ENCODE data around the gene R3HDML. TPM values are rescaled to one million over a fixed set of nuclear protein-coding genes. Genes with fewer than 3 reads are reported as not detected.
"Not testable (repeated sequence)": the region's sequence is repeated elsewhere in the genome, so short reads cannot be mapped to it uniquely, and the experiment has no call there.

The R3HDML gene
- total RNA-seq, 2 donors from 2014 or later: not detected

- TF ChIP-seq CTCF (IDR thresholded peaks at IDR 0.05): no peak
- Histone ChIP-seq H3K4me1 (ENCODE audit: control insufficient read depth in 1 of 2, low read depth in 2 of 2) (no peaks in the 10 kb centered on the region), H3K27ac (no peak overlapping the region), H3K9me3 (no peaks in the 10 kb centered on the region), H3K27me3 (replicated peaks; ENCODE audit: insufficient read depth) (no peaks in the 10 kb centered on the region), H3K4me3 (no peak overlapping the region), H3K36me3 (no peaks in the 10 kb centered on the region)
- DNase-seq (ENCODE audit: low spot score) (no peak), ATAC-seq (ENCODE audit: insufficient number of reproducible peaks, low FRiP score, low read depth) (no peak)
These were observed 39.1 kb upstream of the R3HDML start for GRCh38 chr20:44297721-44298120.

GRCh38 chr20:44299011-44299535 lies 37.8 kb upstream of the R3HDML start:
- ATAC-seq (ENCODE audit: insufficient number of reproducible peaks, low FRiP score, low read depth); H3K4me3 ChIP-seq; H3K36me3 ChIP-seq; H3K27ac ChIP-seq; H3K4me1 ChIP-seq (ENCODE audit: control insufficient read depth in 1 of 2, low read depth in 2 of 2); H3K27me3 ChIP-seq (replicated peaks; ENCODE audit: insufficient read depth); H3K9me3 ChIP-seq; DNase-seq (ENCODE audit: low spot score): not testable (repeated sequence)

- H3K27me3 ChIP-seq (replicated peaks; ENCODE audit: insufficient read depth): no peaks in the 10 kb centered on the region
- no peaks in the 10 kb centered on the region for H3K36me3 ChIP-seq
- H3K9me3 ChIP-seq: no peaks in the 10 kb centered on the region
- TF ChIP-seq CTCF (IDR thresholded peaks at IDR 0.05): no peak
- no peak for DNase-seq (ENCODE audit: low spot score)
- H3K27ac ChIP-seq: no peak overlapping the region
- H3K4me1 ChIP-seq (ENCODE audit: control insufficient read depth in 1 of 2, low read depth in 2 of 2): no peaks in the 10 kb centered on the region
- no peak overlapping the region for H3K4me3 ChIP-seq
- no peak for ATAC-seq (ENCODE audit: insufficient number of reproducible peaks, low FRiP score, low read depth)
These were observed 35.6 kb upstream of the R3HDML start for GRCh38 chr20:44301285-44301684.

GRCh38 chr20:44302026-44302669 lies 34.7 kb upstream of the R3HDML start:
- H3K27ac ChIP-seq: no peak overlapping the region
- H3K4me1 ChIP-seq (ENCODE audit: control insufficient read depth in 1 of 2, low read depth in 2 of 2): no peaks in the 10 kb centered on the region
- no peaks in the 10 kb centered on the region for H3K9me3 ChIP-seq
- no peak overlapping the region for H3K4me3 ChIP-seq
- H3K36me3 ChIP-seq: no peaks in the 10 kb centered on the region
- no peak for ATAC-seq (ENCODE audit: insufficient number of reproducible peaks, low FRiP score, low read depth)
- no peaks in the 10 kb centered on the region for H3K27me3 ChIP-seq (replicated peaks; ENCODE audit: insufficient read depth)
- TF ChIP-seq CTCF (IDR thresholded peaks at IDR 0.05): no peak
- no peak for DNase-seq (ENCODE audit: low spot score)

- Histone ChIP-seq H3K27ac (no peak overlapping the region), H3K36me3 (no peaks in the 10 kb centered on the region), H3K4me3 (no peak overlapping the region), H3K9me3 (no peaks in the 10 kb centered on the region), H3K4me1 (ENCODE audit: control insufficient read depth in 1 of 2, low read depth in 2 of 2) (no peaks in the 10 kb centered on the region), H3K27me3 (replicated peaks; ENCODE audit: insufficient read depth) (no peaks in the 10 kb centered on the region)
- ATAC-seq (ENCODE audit: insufficient number of reproducible peaks, low FRiP score, low read depth): no peak
- no peak for TF ChIP-seq CTCF (IDR thresholded peaks at IDR 0.05)
- DNase-seq (ENCODE audit: low spot score): no peak
These were observed 34.1 kb upstream of the R3HDML start for GRCh38 chr20:44302736-44303135.

GRCh38 chr20:44304383-44304782 lies 32.5 kb upstream of the R3HDML start:
- H3K4me3 ChIP-seq: no peak overlapping the region
- no peak overlapping the region for H3K27ac ChIP-seq
- H3K36me3 ChIP-seq: no peaks in the 10 kb centered on the region
- ATAC-seq (ENCODE audit: insufficient number of reproducible peaks, low FRiP score, low read depth) (no peak), DNase-seq (ENCODE audit: low spot score) (no peak)
- H3K9me3 ChIP-seq: no peaks in the 10 kb centered on the region
- H3K27me3 ChIP-seq (replicated peaks; ENCODE audit: insufficient read depth): no peaks in the 10 kb centered on the region
- H3K4me1 ChIP-seq (ENCODE audit: control insufficient read depth in 1 of 2, low read depth in 2 of 2): peaks cover 0 to 3% of the 10 kb centered on the region in 2 donors
- TF ChIP-seq CTCF (IDR thresholded peaks at IDR 0.05): no peak

Data from thoracic aorta (tissue), 2 donors.